GM18511 (cell line): ENCODE results near the gene STK33.

Experiments
- ATAC-seq: cut with Tn5 transposase; IDR thresholded peaks from one replicate; pipeline ENCODE4 v1.9.1; 2021; ENCODE audit warnings: mild to moderate bottlenecking, moderate library complexity; ENCODE audit not compliant: unreplicated experiment

The STK33 gene

DNA sequence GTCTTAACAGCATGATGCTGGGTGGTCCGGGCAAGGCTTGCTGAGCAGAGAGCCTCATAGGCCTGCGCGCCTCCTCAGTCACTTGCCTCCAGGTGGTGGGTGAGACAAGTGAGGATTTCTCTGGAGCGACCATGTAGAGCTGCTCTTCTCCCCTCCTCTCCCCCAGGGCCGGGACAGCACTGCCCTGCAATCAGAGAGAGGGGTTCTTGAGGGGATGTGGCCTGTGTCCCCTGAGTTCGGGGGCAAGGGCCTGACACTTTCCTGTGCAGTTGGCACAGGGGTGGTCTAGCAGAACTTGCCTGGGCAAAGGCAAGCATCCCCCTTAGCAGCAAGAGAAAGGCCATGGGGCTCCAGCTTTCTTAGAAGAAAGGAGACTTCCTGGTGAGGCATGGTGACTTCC is 234.5 kb downstream of the STK33 start:
- no peak for ATAC-seq

DNA sequence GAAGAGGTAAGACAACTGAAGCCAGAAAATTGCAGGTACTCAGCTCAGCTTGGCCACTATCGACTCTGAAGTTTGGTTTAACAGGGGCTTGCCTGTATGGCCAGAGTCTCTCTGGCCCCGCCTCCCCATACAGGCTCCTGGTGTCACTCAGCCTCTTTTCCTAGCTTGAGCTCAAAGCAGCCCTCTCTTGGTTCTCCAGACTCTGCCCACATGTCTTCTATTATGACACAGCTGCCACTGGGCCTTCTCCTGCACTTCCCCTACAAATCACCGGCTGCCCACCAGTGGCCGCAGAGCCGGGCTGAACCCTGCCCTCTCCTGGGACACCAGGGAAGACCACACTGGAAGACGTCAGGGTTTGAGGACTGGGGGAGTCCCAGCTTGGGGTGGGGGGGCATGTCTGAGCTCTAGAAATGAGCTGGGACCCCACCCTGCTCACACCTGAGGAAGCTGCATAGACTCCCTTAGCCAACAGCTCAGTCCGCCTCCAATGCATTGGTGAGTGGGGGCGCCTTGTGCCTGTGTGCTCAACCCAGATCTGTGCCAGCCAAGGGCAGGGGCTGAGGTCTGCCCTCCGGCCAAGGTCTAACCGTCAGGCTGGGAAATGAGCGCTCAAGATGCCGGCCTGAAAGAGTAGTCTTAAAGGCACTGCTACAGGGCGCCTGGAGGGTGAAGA is 236.0 kb downstream of the STK33 start:
- no peak for ATAC-seq

DNA sequence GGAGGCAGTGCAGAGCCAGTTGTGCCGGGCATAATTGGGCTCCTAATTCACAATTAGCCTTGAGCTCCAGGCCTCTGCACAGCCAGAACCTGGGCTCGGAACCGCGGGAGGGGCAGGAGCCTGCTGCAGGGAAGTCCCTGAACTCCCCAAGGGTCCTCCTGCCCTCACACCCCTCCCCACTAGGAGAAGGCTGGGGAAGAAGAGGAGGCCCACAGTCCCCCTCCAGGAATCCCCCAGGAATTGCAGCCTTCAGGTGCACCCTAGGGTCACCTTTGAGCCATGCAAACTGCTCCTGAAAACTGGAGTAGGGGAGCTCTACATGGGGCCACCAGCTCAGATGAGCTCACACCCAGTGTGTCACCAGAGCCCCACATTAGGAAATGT is 236.5 kb downstream of the STK33 start:
- no peak for ATAC-seq

DNA sequence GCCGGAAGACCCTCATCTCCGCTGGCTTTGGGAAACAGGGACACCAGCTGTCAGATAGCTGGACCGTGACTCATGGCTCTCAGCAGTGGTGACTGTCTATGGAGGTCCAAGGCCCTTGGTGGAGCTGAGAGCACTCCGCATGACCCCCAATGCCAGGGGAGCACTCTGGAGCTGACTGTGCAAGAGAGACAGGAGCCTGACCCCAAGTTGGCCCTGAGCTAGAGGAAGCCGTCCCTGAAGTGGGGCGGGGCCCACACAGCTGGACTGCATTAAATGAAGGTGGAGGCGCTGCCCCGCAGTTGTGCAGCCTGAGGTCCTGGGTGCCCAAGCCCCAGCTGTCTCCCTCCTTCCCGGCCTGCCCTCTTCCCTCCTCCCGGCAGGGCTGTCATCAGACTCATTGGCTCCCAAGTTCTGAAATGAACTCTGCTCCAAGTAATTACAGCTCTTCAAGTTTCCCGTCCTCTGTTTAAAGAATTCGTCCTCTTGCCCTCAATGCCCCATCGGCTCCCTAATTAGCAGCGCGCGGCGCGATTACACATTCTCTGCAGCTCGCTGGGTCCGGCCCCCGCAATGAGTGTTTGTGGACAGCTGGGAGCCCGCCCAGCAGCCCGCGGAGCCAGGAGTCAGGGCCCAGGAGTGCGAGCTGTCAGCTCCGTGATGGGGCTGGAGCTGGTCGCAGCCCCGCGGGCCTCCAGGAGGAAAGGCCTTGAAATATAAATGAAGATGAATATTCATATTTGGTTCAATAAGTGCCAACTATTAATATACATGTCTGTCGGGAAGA is 237.1 kb downstream of the STK33 start:
- no peak for ATAC-seq

DNA sequence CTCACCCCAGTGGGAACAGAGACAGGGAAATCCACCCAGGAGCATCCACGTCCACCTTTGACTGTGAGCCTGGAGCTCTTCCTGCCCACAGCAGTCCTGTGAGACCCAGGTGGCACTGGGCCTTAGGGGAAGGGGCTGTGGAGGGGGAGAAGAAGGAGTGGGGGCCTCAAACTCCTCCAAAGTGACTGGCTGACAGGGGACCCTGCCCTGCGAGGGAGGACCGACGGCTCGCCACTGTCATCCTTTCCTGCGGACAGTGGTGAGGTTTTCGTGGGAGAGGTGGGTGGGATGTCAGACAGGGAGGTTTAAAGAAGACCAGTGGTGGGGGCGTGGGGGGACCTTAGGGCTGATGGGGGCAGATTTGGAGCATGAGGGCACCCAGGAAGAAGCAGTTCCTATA is 237.8 kb downstream of the STK33 start:
- ATAC-seq: no peak

DNA sequence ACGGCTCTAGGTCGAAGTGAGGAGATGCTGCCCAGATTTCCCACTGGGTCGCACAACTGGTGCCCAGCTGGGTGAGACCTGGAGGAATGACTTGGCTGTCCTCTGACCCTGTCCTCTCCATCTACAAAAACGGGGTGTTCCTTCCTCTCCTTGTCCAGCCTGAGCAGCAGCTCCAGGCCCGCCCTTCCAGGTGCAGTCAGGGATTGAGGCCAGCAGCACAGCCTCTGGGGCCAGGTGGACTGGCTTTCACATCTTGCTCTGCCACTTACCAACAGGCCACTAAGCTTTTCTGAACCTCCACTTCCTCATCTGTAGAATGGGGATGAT is 238.6 kb downstream of the STK33 start:
- ATAC-seq: no peak

DNA sequence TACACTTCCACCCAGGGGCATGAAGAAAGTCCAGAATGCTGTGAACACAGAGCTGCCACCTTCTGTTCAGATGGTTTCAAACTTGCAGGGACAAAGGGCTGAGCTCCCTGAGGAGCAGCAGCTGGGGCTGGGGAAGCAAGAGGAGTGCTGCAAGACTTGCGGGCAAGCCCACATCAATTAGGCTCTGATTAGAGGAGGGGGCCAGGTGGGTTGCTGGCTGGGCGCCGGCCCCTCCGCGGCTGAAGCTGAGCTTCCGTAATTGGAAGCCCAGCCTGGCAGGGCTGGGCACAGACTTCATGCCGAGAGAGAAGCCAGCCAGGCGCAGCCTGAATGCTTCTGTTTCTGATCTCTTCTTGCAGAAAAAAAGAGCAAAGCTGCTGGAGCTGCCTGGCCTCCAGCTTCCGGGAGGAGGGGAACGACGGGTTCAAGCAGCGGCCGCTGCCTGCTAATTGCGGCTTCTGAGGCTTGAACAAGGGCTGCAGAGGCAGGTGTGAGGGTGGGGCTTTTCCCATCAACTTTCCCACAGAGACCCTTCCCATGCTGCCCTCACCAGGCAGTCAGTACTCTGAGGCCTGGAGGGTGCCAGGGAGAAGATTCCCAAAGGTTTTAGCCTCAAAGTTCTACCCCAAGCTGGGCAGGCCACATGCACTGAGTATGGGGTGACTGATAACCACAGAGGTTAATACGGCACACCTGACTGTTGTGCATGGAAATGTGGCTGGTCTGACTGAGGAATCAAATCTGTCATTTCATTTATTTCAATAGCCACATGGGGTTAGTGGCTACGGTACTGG is 239.2 kb downstream of the STK33 start:
- ATAC-seq: peak; percentile 59

DNA sequence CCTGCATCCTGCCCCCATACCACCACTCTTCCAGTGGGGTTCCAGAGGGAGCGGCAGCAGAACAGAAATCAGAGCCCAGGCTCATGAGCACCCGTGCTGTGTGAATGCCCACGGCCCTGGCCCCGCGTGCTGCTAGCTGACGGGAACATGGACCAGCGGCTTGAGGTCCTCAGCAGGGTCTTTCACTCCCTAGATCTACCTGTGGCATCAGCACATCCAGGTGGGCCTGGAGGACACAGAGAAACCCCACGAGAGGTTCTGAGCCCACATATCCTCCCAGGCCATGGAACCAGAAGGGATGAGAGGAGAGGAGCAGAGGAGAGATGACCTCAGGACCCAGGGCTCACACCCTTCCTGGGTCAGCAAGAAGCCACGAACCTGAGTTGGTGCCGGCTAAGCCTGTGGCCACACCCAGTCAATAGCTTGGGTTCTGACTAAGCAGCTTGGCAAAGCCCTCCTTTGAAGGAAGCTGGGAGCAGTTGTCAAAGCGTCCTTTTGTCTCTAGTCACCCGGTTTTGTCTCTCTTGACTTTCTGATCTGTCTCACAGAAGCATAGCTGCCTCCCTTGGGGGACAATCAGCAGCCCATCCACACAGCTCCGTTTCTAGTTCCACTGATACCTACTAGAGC is 241.0 kb downstream of the STK33 start:
- ATAC-seq: no peak

DNA sequence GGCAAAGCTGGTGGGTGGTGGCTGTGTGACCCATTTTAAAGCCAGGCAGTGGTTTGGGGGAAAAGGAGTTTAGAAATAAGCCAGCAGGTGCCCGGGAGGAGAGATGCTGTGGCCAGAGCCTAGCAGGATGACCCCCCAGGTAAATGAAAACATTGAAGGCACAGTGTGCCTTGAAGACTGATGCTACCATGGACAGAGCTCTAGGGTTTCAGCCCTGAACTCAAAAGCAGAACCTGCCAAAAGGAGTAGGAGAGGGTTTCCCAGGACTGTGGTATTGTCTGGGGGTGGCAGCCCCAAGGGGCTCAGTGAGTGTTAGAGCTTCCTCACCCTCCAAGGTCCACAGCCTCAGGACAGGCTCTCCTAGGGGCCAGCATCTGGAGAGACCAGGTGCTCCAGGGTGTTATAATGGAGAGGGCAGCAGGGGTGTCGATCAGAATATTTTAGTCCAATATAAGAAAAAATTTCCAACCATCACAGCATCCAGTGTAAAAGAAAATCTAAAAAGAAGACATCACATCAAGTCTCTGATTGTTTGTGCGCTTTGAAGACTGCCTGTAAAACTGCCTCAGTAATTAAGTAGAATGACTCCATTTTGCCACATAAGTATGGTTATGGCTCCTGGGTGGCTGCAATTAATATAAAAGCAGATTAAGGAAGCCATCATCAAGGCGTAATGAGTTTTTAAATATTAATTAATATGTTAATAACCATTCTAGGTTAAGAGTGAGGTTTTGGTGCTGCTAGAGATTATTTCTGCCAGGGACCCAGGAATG is 241.7 kb downstream of the STK33 start:
- no peak for ATAC-seq

DNA sequence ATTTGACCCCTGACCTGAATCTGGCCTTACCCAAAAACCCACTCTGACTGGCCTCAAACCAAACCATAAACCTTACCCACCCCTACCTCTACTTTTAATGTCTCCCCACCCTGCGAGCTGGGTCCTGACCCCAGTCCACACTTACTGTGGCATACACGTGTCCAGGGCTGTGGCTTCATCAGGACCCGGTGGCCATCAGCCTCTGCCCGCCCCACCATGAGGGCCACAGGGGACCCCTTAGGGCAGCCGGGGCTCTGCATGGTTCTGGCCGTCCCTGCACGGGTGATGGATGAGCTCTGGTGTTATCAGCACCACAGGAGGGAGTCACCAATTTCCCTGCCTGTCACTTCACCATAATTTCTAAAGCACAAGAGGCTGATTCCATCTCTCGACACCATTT is 242.8 kb downstream of the STK33 start:
- ATAC-seq: no peak

DNA sequence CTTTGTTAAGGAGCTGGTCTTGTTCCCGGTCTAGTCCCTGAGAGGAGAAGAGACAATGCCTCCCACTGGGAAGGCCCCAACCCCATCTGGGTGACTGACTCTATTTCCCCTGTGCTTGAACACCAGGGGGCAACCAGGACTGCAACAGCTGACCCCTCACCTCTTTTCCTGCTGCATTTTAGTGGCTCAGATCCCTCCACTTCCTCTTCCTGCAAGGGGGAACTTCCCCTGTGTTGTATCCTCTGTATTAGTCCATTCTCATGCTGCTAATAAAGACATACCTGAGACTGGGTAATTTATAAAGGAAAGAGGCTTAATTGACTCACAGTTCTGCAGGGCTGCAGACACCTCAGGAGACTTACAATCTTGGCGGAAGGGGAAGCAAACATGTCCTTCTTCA is 246.1 kb downstream of the STK33 start:
- no peak for ATAC-seq

DNA sequence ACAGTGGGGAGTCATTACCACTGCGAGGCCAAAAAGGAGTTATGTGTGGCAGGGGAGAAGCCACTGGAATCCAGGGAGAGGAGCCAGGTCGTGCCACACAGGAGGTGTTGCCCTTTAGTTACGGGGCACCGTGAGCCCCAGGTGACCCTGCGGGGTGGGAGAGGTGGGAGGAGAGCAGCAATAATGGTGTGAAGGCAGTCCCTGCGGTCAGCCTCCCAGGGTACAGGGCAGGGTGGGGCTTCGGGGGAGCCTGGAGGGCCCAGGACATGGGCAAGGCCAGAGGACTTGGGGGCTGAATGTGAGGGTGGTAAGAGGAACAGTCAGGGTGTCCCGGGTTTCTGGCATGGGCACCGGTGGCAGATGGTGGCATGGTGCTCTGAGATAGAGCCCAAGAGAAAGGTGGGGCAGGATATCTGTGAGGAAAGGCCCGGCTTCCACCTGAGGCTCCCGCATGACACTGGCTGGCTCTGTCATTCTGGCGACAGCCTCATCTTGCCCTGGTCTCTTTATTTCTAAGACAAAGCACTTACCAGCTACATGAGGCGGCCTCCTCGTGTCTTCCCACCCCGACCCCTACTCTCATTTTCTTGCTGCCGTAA is 247.8 kb downstream of the STK33 start:
- no peak for ATAC-seq

DNA sequence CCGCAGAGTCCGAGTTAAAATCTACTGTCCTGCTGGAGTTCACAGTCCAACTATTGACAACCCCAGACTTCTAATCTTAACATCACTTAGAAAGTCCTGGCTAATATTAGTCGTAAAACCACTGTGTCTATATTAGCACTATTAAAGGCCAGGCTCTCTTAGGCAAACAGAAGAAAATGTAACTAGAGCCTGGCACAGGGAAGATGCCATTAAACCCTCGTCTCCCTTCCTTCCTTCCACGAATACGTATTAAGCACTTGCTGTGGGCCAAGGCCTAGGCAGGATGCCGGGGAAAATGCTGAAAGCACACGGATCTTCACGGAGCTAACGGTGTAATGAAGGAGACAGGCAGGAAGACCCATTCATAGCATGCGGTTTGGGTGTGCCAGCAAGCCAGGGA is 248.8 kb downstream of the STK33 start:
- no peak for ATAC-seq

DNA sequence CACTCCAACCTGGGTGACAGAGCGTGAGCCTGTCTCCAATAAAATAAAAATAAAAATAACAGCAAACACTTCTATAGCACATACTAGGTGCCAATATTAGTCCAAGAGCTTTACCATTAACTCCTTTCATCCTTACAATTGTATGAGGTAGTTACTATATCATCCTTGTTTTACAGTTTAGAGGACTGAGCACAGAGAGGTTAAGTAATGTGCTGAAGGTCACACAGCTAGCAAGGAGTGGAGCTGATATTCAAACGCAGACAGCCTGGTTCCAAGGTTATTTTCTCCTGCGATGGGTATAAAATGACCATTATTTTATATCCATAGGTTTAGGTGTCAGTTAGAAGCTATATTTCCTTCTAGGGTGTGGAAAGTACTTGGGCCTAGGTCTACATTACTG is 249.7 kb downstream of the STK33 start:
- no peak for ATAC-seq

DNA sequence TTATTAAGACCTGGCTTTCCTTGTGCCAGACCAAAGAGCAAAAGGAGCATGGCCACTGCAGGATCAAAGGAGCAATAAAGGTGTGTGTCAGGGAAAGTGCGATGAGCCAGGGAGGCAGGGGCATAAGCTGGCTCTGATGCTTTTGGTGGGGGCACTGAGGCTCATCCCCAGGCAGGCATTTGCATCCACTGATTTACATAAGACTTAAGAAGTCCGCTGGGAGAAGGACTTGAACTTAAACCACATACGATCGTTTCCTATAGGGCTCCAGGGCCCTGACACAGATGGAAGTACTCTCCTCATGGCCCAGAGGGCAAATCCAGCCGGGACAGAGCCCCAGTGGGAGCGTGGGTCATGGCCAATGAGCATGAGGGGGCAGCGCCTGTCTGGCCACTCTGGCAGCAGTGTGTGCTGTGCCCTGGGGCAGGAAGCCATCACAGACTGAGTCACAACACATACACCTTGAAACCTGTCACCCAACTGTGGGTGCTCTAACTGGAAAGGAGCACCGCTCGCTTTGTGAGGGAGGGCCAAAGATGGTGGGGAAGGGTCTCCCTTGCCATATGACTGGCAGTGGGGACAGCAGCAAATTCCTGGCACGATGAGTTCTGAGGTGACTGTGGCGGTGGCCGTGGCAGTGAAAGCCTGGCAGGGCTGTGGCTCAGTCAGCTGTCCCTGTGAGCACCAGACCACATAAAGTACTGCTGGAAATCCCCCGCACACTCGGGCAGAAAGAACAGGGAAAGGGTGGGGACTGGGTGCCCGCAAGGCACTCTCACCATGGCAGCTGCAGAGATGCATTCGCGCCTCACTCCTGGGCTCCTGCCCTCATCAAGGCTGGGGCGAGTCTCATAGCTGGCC is 251.0 kb downstream of the STK33 start:
- peak; percentile 90 for ATAC-seq

DNA sequence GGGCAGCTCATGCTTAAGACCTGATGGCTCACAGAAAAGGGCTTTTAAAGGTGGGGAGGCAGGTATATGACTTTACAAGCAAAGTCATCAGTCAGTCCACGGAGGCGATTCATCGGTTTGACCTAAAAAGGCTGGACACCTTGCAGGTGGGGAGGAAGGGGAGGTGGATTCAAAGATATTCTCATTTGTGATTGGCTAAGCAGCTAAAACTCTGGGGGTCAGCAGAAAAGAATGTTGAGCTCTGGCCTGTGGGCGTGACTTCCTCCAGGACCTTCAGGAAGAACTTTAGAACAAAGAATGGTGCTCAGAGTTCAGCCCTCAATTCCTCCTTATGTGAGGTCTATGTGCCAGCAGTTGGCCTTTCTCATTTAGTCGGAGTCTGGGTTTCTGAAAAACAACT is 252.0 kb downstream of the STK33 start:
- no peak for ATAC-seq
